WTC11 (cell line): Measurements from ENCODE around the gene MCM6. TPM values are rescaled to one million over a fixed set of nuclear protein-coding genes. Genes with fewer than 3 reads are reported as not detected.
"Not testable (repeated sequence)": the region's sequence is repeated elsewhere in the genome, so short reads cannot be mapped to it uniquely, and the experiment has no call there.

ENCODE experiments used
- ATAC-seq: fragments of 200-7000 bp; cut with Tn5 transposase; 2 replicates; pipeline ENCODE4 v1.10.0; 2021; ENCODE audit warnings: mild to moderate bottlenecking, moderate library complexity
- CTCF ChIA-PET: fragments of 300-600 bp; sonication (Branson Sonifier 250); formaldehyde crosslinking; loops from one replicate; lab custom pipeline; 2021; ENCODE audit warnings: antibody characterized with exemption; lab: Charles Lee
- POLR2A ChIA-PET: fragments of 350-600 bp; sonication (Branson Sonifier 250); formaldehyde crosslinking; loops from one replicate; lab custom pipeline; 2021; ENCODE audit warnings: antibody characterized with exemption; lab: Charles Lee
- DNase-seq: peaks from one replicate; pipeline ENCODE4 v3.0.0; 2021; ENCODE audit warnings: low spot score
- H3K27ac Mint-ChIP-seq: 2 replicates; pipeline ENCODE4 v1.8.0; 2021; ENCODE audit warnings: mixed read lengths
- H3K27me3 Mint-ChIP-seq: 2 replicates; pipeline ENCODE4 v1.8.0; 2021; ENCODE audit warnings: low read depth, mild to moderate bottlenecking, moderate library complexity, mixed read lengths
- H3K36me3 Mint-ChIP-seq: 2 replicates; pipeline ENCODE4 v1.8.0; 2021; ENCODE audit warnings: mixed read lengths
- H3K4me1 Mint-ChIP-seq: 2 replicates; pipeline ENCODE4 v1.8.0; 2022; ENCODE audit warnings: mixed read lengths
- H3K4me3 Mint-ChIP-seq: 2 replicates; pipeline ENCODE4 v1.8.0; 2021; ENCODE audit warnings: mild to moderate bottlenecking, moderate library complexity, mixed read lengths
- H3K9me3 Mint-ChIP-seq: 2 replicates; pipeline ENCODE4 v1.8.0; 2021; ENCODE audit warnings: mixed read lengths
- CBFB ChIP-seq: sonication (generic); formaldehyde crosslinking; IDR thresholded peaks from 2 replicates; pipeline ENCODE4 v1.8.1; 2022; ENCODE audit warnings: mild to moderate bottlenecking, low read depth, missing genetic modification reagents
- FOXJ3 ChIP-seq: sonication (generic); formaldehyde crosslinking; IDR thresholded peaks from 2 replicates; pipeline ENCODE4 v1.9.0; 2021; ENCODE audit warnings: missing genetic modification reagents, mild to moderate bottlenecking, borderline replicate concordance
- FOXK1 ChIP-seq: sonication (generic); formaldehyde crosslinking; IDR thresholded peaks from 2 replicates; pipeline ENCODE4 v1.8.0; 2022; ENCODE audit warnings: mild to moderate bottlenecking, moderate library complexity, missing genetic modification reagents
- GTF2I ChIP-seq: fragments of 250-450 bp; sonication (Bioruptor Pico); conservative IDR thresholded peaks from 2 replicates; pipeline ENCODE4 v1.4.0; 2021; ENCODE audit warnings: mild to moderate bottlenecking
- HMGA2 ChIP-seq: fragments of 250-450 bp; sonication (Bioruptor Pico); IDR thresholded peaks from 2 replicates; pipeline ENCODE4 v1.4.0; 2021; ENCODE audit warnings: mild to moderate bottlenecking, moderate library complexity
- NR2C2 ChIP-seq: sonication (generic); formaldehyde crosslinking; IDR thresholded peaks from 2 replicates; pipeline ENCODE4 v1.8.0; 2022; ENCODE audit warnings: mild to moderate bottlenecking, missing genetic modification reagents
- SMAD3 ChIP-seq: sonication (generic); formaldehyde crosslinking; IDR thresholded peaks from 2 replicates; pipeline ENCODE4 v1.8.0; 2022; ENCODE audit warnings: missing genetic modification reagents, mild to moderate bottlenecking, borderline replicate concordance
- TP53 ChIP-seq: sonication (generic); formaldehyde crosslinking; IDR thresholded peaks from 2 replicates; pipeline ENCODE4 v1.8.1; 2023; ENCODE audit warnings: mild to moderate bottlenecking, missing genetic modification reagents
- ZNF396 ChIP-seq: fragments of 250-450 bp; sonication (Bioruptor Pico); IDR thresholded peaks from 2 replicates; pipeline ENCODE4 v1.8.0; 2021; ENCODE audit warnings: mild to moderate bottlenecking, moderate library complexity, borderline replicate concordance
- total RNA-seq: library from RNA; stranded (reverse); gene quantifications from 3 replicates; pipeline ENCODE4 v1.2.3, GENCODE V29; 2021
- TF ChIP-seq, protein P1 (sequence below): fragments of 250-450 bp; sonication (Bioruptor Pico); IDR thresholded peaks from 2 replicates; pipeline ENCODE4 v1.9.0; 2021; ENCODE audit warnings: moderate library complexity, mild to moderate bottlenecking, inconsistent platforms, borderline replicate concordance
- TF ChIP-seq, protein P2 (sequence below): sonication (generic); formaldehyde crosslinking; IDR thresholded peaks from 2 replicates; pipeline ENCODE4 v1.8.1; 2023; ENCODE audit warnings: mild to moderate bottlenecking, missing genetic modification reagents, moderate library complexity
- TF ChIP-seq, protein P3 (sequence below): sonication (generic); formaldehyde crosslinking; IDR thresholded peaks from 2 replicates; pipeline ENCODE4 v1.8.1; 2023; ENCODE audit warnings: mild to moderate bottlenecking, moderate library complexity, missing genetic modification reagents
- TF ChIP-seq, protein P4 (sequence below): sonication (generic); formaldehyde crosslinking; conservative IDR thresholded peaks from 2 replicates; pipeline ENCODE4 v1.8.1; 2023; ENCODE audit warnings: mild to moderate bottlenecking, low read depth, missing genetic modification reagents, moderate library complexity
- TF ChIP-seq, protein P5 (sequence below): sonication (generic); formaldehyde crosslinking; IDR thresholded peaks from 2 replicates; pipeline ENCODE4 v1.8.0; 2022; ENCODE audit warnings: mild to moderate bottlenecking, missing genetic modification reagents
- TF ChIP-seq, protein P6 (sequence below): sonication (generic); formaldehyde crosslinking; IDR thresholded peaks from 2 replicates; pipeline ENCODE4 v1.8.1; 2022; ENCODE audit warnings: missing genetic modification reagents, borderline replicate concordance
- TF ChIP-seq, protein P7 (sequence below): sonication (generic); formaldehyde crosslinking; IDR thresholded peaks from 2 replicates; pipeline ENCODE4 v1.8.1; 2022; ENCODE audit warnings: mild to moderate bottlenecking, moderate library complexity, missing genetic modification reagents

Gene MCM6
- total RNA-seq, 1 experiment from 2014 or later: 107 TPM

DNA sequence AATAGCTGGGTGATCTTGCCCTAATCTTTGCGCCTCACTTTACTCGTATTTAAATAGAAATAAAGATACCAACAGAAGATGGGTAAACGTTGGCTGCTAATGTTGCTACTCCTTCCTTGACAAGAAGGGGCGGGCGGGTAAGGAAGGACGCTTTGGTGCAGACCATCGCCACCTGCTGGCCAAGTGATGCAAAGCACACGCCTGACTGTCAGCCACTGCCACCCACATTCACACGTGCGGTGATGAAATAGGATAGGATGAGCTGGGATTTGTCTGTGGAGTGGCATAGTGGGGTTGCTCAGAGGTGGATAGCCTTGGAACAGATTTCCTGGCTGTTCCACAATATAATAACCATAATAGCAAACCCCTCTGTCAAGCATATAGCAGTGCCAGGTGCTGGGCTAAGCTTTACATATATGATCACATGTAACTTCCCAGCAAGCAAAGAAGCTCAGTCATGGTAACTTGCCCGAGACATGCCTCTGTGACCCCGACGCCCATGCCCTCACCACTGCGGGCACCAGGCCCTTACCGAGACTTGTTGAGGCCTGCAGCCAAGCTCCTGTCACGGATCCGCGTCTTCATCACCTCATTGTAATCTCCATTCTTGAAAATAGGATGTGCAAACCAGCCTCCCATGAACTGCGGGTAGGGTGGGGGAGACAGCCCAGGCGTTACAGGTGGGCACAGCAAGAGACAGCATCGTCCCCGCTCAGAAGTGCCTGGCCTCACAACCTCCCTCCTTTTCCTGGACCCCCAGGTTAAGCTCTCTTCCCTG is 78.6 kb downstream of the MCM6 start (continued):
- TF ChIP-seq TP53 (CRISPR knock-in tag) (no peak), SMAD3 (CRISPR knock-in tag) (no peak; the same call in 1 of the 2 replicates), FOXJ3 (no peak), ZNF396 (CRISPR knock-in tag) (no peak), HMGA2 (no peak)
- TF ChIP-seq, protein P1, sequence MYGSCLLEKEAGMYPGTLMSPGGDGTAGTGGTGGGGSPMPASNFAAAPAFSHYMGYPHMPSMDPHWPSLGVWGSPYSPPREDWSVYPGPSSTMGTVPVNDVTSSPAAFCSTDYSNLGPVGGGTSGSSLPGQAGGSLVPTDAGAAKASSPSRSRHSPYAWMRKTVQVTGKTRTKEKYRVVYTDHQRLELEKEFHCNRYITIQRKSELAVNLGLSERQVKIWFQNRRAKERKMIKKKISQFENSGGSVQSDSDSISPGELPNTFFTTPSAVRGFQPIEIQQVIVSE (CRISPR knock-in tag): no peak
- TF ChIP-seq, protein P2, sequence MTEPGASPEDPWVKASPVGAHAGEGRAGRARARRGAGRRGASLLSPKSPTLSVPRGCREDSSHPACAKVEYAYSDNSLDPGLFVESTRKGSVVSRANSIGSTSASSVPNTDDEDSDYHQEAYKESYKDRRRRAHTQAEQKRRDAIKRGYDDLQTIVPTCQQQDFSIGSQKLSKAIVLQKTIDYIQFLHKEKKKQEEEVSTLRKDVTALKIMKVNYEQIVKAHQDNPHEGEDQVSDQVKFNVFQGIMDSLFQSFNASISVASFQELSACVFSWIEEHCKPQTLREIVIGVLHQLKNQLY (CRISPR knock-in tag): no peak
- TF ChIP-seq, protein P3, sequence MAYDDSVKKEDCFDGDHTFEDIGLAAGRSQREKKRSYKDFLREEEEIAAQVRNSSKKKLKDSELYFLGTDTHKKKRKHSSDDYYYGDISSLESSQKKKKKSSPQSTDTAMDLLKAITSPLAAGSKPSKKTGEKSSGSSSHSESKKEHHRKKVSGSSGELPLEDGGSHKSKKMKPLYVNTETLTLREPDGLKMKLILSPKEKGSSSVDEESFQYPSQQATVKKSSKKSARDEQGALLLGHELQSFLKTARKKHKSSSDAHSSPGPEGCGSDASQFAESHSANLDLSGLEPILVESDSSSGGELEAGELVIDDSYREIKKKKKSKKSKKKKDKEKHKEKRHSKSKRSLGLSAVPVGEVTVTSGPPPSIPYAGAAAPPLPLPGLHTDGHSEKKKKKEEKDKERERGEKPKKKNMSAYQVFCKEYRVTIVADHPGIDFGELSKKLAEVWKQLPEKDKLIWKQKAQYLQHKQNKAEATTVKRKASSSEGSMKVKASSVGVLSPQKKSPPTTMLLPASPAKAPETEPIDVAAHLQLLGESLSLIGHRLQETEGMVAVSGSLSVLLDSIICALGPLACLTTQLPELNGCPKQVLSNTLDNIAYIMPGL: 0 out of 2 replicates have a peak, but pooled peaks have one; percentile 32
- TF ChIP-seq, protein P4, sequence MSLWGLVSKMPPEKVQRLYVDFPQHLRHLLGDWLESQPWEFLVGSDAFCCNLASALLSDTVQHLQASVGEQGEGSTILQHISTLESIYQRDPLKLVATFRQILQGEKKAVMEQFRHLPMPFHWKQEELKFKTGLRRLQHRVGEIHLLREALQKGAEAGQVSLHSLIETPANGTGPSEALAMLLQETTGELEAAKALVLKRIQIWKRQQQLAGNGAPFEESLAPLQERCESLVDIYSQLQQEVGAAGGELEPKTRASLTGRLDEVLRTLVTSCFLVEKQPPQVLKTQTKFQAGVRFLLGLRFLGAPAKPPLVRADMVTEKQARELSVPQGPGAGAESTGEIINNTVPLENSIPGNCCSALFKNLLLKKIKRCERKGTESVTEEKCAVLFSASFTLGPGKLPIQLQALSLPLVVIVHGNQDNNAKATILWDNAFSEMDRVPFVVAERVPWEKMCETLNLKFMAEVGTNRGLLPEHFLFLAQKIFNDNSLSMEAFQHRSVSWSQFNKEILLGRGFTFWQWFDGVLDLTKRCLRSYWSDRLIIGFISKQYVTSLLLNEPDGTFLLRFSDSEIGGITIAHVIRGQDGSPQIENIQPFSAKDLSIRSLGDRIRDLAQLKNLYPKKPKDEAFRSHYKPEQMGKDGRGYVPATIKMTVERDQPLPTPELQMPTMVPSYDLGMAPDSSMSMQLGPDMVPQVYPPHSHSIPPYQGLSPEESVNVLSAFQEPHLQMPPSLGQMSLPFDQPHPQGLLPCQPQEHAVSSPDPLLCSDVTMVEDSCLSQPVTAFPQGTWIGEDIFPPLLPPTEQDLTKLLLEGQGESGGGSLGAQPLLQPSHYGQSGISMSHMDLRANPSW: no peak
- TF ChIP-seq, protein P5, sequence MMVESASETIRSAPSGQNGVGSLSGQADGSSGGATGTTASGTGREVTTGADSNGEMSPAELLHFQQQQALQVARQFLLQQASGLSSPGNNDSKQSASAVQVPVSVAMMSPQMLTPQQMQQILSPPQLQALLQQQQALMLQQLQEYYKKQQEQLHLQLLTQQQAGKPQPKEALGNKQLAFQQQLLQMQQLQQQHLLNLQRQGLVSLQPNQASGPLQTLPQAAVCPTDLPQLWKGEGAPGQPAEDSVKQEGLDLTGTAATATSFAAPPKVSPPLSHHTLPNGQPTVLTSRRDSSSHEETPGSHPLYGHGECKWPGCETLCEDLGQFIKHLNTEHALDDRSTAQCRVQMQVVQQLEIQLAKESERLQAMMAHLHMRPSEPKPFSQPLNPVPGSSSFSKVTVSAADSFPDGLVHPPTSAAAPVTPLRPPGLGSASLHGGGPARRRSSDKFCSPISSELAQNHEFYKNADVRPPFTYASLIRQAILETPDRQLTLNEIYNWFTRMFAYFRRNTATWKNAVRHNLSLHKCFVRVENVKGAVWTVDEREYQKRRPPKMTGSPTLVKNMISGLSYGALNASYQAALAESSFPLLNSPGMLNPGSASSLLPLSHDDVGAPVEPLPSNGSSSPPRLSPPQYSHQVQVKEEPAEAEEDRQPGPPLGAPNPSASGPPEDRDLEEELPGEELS: no peak
- TF ChIP-seq, all 79 proteins: peak for 4

DNA sequence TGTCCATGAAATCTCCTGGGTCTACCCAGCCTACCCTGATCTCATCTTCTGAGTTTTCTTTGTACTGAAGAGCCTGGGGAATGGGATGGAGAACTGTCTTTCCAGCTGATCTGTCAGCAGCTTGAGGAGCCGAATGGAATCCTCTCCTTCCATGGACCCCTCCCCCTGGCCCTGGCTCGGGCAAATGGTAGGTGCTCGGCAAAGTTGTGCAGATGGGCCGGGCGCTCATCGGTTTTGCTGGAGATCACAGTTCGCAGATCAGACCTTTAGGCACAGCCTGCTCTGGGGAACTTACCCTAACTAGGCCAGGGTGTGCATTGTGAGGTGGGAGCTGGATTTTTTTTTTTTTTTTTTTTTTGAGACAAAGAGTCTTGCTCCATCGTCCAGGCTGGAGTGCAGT is 79.6 kb downstream of the MCM6 start:
- TF ChIP-seq FOXJ3 (no peak), GTF2I (CRISPR knock-in tag) (no peak), NR2C2 (no peak), FOXK1 (CRISPR knock-in tag) (no peak), CBFB (no peak)
- TF ChIP-seq, protein P3: no peak
- TF ChIP-seq, protein P6, sequence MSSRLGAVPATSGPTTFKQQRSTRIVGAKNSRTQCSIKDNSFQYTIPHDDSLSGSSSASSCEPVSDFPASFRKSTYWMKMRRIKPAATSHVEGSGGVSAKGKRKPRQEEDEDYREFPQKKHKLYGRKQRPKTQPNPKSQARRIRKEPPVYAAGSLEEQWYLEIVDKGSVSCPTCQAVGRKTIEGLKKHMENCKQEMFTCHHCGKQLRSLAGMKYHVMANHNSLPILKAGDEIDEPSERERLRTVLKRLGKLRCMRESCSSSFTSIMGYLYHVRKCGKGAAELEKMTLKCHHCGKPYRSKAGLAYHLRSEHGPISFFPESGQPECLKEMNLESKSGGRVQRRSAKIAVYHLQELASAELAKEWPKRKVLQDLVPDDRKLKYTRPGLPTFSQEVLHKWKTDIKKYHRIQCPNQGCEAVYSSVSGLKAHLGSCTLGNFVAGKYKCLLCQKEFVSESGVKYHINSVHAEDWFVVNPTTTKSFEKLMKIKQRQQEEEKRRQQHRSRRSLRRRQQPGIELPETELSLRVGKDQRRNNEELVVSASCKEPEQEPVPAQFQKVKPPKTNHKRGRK (CRISPR knock-in tag): no peak
- TF ChIP-seq, protein P5: no peak
- TF ChIP-seq, protein P7, sequence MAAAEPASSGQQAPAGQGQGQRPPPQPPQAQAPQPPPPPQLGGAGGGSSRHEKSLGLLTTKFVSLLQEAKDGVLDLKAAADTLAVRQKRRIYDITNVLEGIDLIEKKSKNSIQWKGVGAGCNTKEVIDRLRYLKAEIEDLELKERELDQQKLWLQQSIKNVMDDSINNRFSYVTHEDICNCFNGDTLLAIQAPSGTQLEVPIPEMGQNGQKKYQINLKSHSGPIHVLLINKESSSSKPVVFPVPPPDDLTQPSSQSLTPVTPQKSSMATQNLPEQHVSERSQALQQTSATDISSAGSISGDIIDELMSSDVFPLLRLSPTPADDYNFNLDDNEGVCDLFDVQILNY (CRISPR knock-in tag): no peak
- Mint-ChIP-seq H3K4me3 (no peak overlapping the region), H3K27me3 (no peaks in the 10 kb centered on the region), H3K4me1 (peaks cover 7% of the 10 kb centered on the region; the same call in 1 of the 2 replicates), H3K9me3 (peaks cover 28% of the 10 kb centered on the region), H3K36me3 (peaks cover 16% of the 10 kb centered on the region), H3K27ac (no peak overlapping the region)
- ATAC-seq: no peak
- CTCF ChIA-PET: interaction anchor here (0.7 to 2.6 kb wide), 7 partner anchors 12 to 808 kb away, joined by 3 to 26 read pairs (median 3); no protein-coding TSS in a partner anchor
- POLR2A ChIA-PET: interaction anchor here (0.6 kb wide), 3 partner anchors 183 to 871 kb away, joined by 3 read pairs; no protein-coding TSS in a partner anchor
- no peak for DNase-seq

DNA sequence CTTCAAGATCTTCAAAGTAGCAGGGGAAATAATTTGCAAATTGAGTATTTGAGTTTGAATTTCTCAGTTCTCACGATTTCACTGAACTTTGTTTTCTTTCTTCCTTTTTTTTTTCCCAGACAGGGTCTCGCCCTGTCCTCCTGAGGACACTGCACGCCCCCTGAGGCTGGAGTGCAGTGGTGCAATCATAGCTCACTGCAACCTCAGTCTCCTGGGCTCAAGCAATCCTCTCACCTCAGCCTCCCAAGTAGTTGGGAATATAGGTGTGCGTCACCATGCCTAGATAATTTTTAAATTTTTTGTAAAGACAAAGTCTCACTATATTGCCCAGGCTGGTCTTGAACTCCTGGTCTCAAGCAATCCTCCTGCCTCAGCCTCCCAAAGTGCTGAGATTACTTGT is 80.6 kb downstream of the MCM6 start:
- H3K4me3 Mint-ChIP-seq, H3K27ac Mint-ChIP-seq, H3K27me3 Mint-ChIP-seq, H3K4me1 Mint-ChIP-seq, ATAC-seq, DNase-seq: not testable (repeated sequence)
- CTCF ChIA-PET: interaction anchor here (0.6 to 1.5 kb wide), 3 partner anchors 10 to 51 kb away, joined by 3 to 4 read pairs (median 3); no protein-coding TSS in a partner anchor
- POLR2A ChIA-PET: interaction anchor here (0.6 kb wide), 1 partner anchor 87 kb away, joined by 3 read pairs; no protein-coding TSS in a partner anchor
- H3K9me3 Mint-ChIP-seq: peaks cover 25% of the 10 kb centered on the region
- H3K36me3 Mint-ChIP-seq: peaks cover 11% of the 10 kb centered on the region
